Measurements from ENCODE around the gene ANXA10.
"Not testable (repeated sequence)": the region's sequence is repeated elsewhere in the genome, so short reads cannot be mapped to it uniquely, and the experiment has no call there.

ANXA10 gene

DNA sequence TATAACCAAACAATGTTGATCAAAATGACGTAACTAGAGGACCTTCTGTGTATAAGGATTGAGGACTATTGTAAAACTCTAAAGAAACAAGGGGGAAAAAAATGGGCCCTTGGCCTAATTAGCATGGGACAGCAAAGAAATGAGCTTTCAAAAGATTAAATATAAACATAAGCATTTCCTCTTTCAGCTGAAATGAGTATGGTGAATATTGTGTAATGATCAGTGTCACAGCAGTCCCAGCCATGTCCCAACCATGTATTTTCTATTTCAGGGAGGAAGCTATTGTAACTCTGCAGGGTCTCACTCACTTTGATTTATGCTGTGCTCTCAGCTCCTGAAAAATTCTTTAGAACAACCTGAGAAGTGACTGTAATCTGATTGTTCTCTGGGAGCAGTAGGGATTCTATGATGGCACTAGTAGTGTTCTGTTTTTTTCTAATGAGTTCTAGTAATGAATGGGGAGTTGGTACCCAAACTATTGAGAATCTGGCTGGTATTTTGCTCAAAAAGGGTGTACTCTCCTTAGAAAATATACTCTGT is 25.8 kb downstream of the ANXA10 start:
- no peak for DNase-seq (ENCODE audit: low read depth)

DNA sequence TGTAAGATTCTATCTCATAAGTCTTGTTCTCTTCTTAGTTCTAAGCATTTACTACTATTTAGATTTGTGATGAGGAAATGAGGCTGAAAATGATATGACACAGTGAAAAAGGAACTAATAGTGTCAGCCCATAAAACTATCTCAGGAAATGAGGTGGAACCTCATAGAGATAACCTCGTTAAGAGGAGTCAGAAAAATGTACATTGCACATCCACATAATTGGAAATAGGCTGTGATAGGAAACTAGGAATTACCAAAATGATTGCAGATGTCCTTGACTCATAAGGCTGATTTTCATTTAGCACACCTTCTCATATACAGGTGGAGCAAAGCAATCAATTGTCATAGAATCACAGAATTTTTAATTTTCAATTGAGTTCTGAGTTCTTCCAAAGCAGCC is 26.8 kb downstream of the ANXA10 start:
- no peak for DNase-seq (ENCODE audit: low read depth)

DNA sequence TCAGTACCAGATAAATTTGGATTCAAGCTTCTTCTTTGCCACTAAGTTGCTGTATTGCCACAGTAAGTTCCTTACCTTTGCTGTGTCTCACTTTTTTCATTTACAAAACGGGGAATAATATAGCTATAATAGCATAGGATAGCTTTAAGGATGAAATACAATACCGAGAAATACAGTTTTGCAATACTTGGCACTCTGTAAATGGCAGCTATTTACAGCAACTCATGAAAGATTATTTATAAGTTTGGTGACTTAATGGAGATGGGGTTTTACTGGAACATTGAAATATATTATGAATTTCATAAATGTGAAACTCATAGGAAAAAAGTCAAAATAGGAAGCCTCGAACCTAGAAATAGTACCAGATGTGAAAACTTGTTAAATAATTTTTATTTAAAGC is 27.6 kb downstream of the ANXA10 start:
- no peak for DNase-seq (ENCODE audit: low read depth)

DNA sequence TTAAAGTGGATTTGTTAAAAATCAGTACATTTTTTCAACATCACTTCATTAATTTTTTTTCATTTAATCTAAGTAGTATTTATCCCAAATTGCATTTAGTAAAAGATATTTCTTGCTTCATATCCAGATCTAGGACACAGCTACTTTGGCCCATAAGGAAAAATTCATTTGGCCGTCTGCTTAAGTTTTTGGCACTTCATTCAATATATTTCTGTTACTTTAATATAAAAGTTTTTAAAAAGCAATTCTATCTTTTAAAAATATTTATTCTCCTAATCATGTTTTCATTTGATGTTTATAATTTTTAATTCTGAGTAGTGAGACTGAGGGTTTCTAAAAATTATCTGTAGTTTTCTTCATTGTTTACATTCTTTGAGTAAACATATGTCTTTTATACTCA is 28.5 kb downstream of the ANXA10 start:
- no peak for DNase-seq (ENCODE audit: low read depth)

DNA sequence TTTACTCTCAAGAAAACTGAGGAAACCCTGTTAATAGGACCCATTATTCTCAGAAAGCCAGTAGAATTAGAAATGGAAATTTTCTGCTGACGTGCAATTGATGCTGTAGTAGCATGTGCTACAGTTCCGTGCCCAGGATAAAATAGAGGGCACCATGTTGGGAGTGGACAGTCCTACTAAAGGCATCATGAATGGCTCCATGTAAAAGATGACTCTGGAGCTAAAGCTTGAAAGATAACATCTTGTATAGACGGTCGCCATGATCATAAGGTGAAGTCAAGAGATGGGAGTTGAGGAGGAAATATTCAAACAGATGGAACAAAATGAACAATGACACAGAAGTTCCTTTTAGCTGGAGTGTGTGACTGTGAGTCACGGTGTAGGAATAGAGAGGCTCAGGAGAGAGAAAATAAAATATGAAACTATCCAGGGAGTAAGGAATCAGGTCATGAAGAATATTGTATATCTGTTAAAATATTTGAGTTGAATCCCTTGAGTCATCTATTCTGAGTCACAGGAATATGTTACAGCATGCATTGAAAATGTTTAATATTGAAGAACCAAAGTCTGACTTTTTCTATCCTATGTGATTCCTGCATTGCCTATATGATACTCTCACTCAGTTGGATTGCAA is 31.8 kb downstream of the ANXA10 start:
- peak; percentile 64 for DNase-seq (ENCODE audit: low read depth)

DNA sequence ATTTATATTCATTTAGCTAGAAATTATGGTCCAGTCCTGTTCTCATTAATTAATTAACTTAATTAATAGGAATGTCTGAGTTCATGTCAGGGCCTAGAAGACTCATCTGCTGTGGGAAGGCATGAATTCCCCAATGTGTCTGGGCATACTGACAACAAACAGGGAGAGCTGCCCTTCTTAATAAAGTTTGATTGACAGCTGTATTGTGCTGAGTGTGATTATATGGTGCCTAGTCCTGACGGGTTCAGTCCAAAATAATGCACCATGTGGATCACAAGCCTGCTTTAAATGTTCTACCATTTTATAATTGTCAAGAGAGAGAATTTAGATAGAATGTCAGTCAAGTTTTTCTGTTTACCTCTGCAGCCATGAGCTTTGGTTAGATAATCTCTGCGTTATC is 34.6 kb downstream of the ANXA10 start:
- DNase-seq (ENCODE audit: low read depth) = no peak

DNA sequence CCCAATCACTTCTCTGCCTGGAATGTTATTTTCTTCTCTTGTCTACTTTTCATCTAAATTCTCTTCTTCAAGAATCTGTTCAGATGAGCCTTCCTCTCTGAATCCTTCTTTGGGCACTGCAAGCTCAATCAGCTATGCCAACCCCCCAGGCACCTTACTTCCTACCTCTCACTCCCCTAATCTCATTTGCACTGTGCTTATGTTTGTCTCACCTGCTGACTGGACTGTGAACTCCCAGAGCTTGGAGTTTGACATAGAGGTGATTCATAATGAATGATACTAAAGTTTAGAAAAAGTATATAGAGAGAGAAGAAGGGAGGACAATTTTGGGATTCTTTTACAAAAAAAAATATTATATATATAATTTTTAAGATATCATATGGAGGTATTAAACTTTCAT is 36.3 kb downstream of the ANXA10 start:
- DNase-seq (ENCODE audit: low read depth) = no peak

DNA sequence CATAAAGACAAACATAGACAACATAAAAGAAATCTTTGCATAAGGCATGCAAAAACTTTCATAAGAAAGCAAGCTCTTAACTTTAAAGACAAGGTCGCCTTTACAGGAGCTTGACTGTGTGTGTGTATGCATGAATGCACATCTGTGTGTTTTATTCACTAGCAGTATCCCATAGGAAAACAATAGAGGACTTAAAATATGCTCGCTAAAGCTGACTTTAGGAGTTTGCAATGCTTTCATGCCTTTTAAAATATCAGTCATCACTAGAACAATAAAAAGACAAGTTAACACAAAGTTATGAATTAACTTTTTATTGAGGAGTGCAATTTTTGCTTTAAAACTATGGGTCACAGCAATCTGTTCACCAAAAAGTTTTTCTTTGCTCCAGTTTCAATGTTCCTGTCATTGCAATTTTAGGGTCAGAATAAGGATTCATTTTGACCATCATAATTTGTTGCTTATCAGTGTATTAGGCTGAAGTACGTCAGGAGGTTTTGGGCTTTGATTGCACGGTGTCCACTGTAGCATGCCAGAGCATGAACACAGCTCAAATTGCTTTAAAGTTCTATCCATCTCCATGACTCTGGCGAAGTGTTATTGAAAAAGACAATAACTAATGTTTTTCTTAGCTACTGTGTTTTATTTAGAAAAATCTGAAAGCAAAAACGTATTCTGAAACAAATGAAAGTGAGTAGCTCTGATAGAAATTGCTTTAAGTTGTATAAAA is 36.9 kb downstream of the ANXA10 start:
- DNase-seq (ENCODE audit: low read depth) = no peak

DNA sequence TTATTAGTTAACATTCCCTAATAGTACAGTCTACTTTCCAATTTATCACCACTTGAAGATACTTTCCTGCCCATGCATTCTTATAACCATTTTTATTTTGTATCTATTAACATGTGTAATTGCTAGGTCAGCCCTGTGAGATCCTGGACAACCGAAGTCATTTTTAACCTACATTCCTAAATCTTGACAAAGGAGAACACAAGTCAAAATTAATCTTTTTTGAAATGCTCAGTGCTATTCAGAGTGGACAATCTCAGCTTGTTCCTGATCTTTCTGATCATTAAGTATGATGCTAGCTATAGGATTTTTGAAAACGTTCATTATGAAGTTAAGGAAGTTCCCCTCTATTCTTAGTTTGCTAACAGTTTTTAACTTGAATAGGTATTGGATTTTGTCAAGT is 37.5 kb downstream of the ANXA10 start:
- DNase-seq (ENCODE audit: low read depth) = peak; percentile 16

DNA sequence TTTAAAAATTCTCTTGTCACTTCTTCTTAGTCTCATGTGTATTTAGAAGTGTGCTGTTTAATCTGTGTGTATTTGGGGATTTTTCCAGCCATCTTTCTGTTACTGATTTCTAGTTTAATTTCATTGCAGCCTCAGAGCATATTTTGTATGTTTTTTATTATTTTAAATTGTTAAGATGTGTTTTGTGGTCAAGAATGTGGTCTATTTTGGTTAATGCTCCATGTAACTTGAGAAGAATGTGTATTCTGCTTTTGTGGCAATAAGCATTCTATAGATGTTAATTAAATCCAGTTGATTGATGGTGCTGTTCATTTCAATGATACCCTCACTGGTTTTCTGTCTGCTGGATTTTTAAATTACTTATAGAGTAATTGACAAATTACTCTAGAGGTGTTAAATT is 38.9 kb downstream of the ANXA10 start:
- no peak for DNase-seq (ENCODE audit: low read depth)

DNA sequence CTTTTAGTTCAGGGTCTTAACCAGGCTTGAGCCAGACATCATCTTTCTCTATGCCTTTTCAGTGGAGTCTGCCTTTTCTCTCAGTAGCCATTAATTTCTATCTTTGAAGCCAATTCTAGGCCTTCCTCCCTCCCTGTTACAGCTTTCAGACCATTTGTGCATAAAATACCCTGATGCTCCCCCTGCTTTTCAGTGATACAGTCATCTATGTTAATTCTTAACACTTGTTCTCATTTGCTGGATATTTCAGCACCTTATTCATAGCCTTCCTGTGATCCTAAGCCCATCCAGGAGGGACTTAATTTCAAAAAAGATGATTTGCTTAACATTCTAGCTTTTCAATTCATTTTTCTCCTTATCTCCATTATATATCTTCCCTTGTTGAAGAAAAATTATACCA is 42.3 kb downstream of the ANXA10 start:
- DNase-seq (ENCODE audit: low read depth) = no peak

DNA sequence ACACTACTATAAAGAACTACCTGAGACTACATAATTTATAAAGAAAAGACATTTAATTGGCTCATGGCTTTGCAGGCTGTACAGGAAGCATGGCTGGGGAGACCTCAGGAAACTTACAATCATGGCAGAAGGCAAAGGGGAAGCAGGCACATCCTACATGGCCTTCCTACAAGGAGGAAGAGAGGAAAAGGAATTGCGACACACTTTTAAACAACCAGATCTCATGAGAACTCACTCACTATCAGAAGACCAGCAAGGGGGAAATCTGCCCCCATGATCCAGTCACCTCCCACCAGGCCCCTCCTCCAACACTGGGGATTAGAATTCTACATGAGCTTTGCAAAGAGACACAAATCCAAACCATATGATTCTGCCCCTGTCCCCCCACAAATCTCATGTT is 43.5 kb downstream of the ANXA10 start:
- DNase-seq (ENCODE audit: low read depth) = not testable (repeated sequence)

DNA sequence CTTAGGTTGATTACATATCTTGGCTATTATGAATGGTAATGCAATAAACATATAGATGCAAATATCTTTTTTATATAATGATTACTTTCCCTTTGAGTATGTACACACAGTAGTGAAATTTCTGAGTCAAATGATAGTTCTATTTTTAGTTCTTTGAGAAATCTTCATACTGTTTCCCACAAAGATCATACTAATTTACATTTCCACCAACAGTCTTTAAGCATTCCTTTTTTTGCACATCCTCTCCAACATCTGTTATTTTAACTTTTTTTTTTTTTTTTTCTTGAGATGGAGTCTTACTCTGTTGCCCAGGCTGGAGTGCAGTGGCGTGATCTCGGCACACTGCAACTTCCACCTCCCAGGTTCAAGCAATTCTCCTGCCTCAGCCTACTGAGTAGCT is 45.4 kb downstream of the ANXA10 start:
- DNase-seq (ENCODE audit: low read depth) = peak; percentile 78

DNA sequence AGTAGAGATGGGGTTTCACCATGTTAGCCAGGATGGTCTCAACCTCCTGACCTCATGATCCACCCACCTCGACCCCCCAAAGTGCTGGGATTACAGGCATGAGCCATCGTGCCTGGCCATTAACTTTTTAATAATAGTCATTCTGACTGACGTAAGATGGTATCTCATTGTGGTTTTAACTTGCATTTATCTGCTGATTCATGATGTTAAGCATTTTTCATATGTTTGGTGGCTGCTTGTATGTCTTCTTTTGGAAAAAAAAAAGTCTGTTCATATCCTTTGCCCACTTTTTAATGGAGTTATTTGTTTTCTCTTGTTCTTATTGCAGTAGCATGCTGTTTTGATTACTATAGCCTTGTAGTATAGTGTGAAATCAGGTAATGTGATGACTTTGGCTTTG is 45.8 kb downstream of the ANXA10 start:
- DNase-seq (ENCODE audit: low read depth) = peak; percentile 93

DNA sequence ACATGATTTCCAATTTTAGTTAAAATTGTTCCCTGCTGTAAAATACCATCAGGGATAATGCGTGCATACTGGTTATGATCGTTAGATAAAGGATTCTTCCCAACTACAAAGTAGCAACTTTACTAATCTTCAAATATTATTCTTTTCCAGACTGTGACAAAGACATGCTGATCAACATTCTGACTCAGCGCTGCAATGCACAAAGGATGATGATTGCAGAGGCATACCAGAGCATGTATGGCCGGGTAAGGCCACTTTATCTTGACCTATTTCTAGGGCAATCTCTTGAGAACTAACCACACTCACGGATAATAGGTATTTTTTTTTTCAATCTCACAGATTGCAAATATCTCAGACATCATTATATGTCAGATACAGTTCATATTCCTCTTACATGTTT is 47.0 kb downstream of the ANXA10 start:
- DNase-seq (ENCODE audit: low read depth) = peak; percentile 86

DNA sequence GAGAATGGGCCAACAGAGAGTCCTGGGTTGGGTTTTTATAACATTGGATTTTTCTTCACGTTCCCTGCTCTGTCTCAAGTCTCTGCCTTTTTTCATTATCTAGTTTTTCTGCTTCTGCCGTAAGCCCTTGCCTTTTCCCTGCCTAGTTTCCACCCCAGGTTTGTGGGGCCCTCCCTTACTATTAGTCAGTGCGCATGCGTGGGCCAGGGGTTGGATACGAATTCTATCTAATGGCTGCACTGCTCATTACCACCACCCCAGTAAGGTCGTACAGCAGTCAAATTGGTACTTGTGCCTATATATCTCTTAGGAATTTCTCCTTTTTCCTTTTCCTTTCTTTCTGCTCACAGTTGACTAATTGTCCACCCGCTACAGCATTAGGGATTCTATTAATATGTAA is 49.4 kb downstream of the ANXA10 start:
- DNase-seq (ENCODE audit: low read depth) = no peak

DNA sequence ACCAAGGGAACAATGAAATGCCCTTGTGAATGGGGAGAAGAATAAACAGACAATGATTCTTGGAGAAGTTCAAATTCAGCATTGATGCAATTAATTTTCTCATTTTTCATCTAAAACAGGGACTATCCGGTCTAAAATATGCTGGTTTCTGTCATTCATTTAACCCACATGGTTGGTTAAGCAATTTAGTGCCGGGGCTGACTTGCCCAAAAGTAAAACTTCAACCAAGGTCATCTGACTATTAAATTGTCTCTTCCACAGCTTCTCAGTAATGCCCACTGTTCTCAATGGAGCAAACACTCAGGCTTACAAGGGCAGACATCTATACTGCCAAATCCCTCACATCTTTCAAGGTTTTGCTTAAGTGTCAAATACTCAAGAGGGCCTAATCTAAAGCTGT is 51.3 kb downstream of the ANXA10 start:
- DNase-seq (ENCODE audit: low read depth) = no peak

DNA sequence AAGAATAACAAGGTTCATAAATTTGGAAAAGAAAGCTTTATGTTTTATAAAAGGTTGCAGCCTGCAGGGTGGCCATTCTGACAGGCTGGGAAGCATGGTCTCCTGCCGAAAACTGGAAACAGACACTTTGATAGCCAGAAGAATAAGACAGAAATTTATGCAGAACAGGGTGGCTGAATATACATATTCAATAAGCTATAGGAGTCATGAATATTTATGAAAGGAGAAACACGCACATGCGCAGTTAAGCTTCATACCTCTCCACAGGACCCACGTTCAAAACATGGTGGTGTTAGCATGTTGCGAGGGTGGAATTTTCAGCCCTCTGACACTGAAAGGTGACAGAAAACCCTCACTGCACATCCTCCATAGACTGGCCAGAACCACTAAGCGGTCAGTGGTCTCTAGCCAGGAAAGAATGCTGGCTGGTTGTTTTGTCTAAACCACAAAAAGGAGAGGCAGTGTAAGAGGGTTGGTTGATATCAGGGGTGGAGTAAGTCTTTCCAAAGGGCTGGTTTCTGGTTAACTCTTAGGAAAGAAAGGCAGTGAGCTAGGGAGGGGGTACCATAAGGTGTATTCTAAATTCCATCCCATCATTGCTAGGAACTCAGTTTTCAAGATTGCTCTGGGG is 58.2 kb downstream of the ANXA10 start:
- no peak for DNase-seq (ENCODE audit: low read depth)

DNA sequence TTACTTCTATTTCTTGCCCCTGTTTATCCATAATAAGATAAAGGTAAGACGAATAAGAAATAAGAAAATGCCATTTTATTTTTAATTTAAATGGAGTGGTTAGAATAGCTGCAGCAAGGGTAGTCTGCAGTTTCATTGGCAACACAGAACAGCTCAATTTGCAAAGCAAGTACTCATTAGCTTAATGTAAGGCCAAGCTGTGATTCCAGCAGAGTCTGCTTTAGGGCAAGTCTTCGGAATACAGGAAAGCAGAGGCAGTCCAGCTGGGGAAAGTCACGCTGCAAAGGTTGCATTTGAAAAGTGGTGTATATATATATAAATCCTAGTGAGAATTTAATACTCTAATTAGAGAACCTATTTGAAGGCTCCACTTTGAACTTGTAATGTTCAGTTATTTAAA is 59.0 kb downstream of the ANXA10 start:
- DNase-seq (ENCODE audit: low read depth) = no peak

DNA sequence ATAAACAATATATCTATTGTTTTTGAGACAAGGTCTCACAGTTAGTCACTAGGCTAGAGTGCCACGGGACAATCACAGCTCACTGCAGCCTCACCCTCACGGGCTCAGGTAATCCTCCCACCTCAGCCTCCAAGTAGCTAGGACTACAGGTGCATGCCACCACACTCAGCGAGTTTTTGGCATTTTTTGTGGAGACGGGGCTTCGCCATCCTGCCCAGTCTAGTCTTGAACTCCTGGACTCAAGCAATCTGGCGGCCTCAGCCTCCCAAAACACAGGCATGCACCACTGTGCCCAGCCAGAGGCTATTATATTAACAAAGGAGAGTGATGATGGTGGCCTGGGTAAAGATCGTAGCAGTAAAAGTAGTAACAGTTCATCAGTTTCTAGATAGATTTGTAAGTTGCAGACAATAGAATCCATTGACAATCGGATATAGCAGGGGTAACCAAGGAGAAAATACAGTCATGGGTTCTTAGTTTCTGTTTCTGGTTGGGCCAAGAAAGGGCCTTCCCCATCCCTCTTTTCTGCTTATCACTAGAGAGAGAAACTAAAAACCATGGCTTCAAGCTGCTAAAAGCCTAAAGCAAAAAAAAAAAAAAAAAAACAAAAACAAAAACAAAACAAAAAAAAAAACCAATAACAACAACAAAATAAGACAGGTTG is 60.6 kb downstream of the ANXA10 start:
- DNase-seq (ENCODE audit: low read depth) = no peak

DNA sequence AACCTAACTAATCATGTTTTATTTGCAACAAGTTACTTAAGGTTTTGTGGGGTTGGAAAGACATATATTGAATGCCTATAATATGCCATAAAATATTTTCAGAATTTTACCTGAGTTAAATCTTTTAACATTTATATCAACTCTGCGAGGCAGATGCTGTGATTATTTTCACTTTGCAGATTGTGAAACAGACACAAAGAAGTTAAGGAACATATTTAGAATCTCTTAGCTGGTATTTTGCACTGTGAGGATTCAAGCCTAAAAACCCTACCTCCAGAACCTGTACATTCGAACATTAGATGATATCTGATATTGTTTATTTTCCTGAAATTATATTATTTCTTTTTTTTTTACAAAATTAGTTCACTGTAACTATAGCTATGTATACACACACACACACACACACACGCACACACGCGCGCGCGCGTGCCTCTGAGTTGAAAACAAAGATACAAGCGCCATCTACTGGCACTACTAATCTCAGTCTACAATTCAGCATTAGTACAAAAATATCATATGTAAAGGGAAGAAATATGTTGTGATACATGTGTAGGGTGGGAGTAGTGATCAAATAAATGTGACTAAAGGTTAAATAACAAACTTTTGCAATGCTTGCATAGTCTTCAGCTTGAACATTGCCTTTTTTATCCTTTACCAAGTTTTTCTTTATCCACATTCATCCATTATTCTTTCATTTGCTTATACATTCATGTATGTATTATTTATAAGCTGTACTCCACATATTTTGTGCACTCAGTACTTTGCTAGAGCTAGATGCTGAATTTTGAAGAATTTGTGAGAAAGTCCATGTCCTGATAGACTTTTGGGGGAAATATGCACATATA is 61.5 kb downstream of the ANXA10 start:
- DNase-seq (ENCODE audit: low read depth) = peak; percentile 71

Measured in EH (cell line).